NCI-H82 treated with DMSO at 0.1 percent for 48 hours (cell line): ENCODE results near the gene TMTC2.

Source experiments
- DNase-seq: peaks from one replicate; lab custom pipeline; 2025; ENCODE audit not compliant: unreplicated experiment; lab: John Stamatoyannopoulos, UW

Gene TMTC2

DNA sequence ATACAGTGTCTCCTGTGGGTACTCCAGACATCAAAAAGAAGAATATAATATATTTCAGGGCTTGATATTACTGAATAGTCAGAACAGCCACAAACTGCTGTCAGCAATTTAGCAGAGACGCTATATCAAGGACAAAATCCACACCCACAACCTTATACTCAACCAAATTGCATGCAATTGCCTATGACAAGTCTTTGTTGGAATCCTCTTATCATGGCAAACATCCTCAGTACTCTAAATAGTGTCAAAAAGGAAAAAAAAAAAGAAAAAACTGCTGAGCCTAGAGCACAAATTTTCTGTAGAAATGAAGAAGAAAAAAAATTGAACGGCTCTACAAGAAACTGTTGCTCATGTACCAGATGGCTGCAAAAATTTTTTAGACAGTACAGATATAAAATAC lies 485.7 kb downstream of the TMTC2 start:
- no peak for DNase-seq

DNA sequence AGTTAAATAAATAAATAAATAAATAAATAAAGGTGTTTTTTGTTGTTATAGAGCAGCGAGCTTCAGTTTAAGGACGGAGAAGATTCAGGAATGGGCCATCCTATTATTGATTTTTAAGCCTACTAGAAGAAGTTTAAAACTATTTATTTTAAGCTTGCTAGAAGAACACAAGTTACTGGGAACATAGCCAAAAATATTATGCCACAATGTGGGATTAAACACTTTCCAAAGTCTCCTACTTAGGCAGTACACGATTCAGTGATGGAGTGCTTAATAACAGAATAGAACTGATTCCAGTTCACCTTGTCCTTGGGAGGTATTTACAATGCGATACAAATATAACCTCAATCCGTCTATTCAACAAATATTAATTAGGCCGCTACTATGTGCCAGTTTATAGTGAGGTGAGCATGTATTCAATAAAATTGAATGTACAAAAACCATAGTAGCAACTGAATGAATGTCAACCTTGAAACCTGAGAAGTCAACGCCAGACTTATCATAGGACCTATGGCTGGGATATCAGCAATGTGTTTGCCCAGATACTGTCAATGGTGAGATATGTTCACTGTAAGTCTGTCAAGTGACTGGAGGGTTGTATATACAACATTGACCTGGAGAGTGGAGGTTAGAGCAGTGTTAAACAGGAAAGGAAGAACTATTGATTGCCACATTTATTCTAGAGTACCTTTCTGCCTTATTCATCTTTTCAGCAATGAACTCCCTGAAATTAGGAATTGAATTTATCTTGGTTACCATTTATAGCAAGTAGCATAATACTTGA lies 486.4 kb downstream of the TMTC2 start:
- no peak for DNase-seq

DNA sequence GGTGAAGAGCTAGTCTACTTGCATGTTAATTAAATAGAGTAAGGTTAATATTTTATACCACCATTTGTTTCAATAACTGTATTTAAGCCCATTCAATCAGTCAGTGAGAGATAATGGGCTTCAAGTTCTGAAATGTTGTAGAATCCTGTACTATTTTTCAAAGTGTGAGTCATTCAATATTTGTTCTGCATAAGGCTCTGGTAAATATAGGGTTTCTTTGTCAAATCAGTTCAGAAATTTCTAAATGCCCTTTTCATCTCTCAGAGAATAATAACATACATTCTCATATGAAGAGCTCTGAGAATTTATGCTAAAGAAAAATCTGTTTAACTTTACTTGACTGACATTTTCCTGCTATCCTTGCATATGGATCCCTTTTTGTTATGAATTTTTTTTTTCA lies 493.3 kb downstream of the TMTC2 start:
- no peak for DNase-seq

DNA sequence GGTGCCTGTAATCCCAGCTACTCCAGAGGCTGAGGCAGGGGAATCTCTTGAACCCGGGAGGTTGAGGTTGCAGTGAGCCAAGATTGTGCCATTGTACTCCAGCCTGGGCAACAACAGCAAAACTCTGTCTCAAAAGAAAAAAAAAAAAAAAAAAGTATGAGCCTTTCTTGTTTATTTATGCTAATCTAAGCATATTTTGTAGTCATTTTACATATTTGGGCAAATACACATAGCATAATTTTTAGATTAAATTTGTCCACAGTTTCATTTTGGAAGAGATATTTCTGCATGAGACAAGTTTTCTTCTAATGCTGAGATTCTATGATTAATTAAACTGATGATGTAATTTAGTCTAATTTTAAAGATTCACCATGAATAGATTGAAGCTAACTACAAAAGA lies 494.4 kb downstream of the TMTC2 start:
- DNase-seq, result no peak

DNA sequence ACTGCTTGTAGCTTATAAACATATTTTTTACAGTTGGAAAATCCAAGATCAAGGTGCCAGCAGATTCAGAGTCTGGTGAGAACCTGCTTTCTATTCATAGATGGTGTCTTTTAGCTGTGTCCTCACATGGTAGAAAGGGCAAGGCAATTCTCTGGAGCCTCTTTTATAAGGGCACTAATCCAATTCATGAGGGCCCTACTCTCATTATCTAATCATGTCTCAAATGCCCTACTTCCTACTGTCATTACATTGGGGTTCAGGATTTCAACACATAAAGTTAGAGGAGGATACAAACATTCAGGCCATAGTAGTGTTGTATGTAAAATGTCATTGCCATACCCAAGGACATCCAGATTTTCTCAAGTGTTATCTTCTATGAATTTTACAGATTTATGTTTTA lies 496.4 kb downstream of the TMTC2 start:
- DNase-seq, result no peak
